Duodenal mucosa (tissue), 2 donors: ENCODE measurements around the gene ADAMTS17.
A peak's percentile ranks its signal among the peaks of the same experiment; 100 is the strongest.

Experiments used
- H3K27ac ChIP-seq: one replicate; pipeline ENCODE4 v1.7.0; 2013; ENCODE audit warnings: low read depth, low read length
- H3K27me3 ChIP-seq, 2 donors: one replicate each; pipeline ENCODE4 v1.7.0; 2013; ENCODE audit warnings: low read length in 2 of 2, control low read depth in 1 of 2; ENCODE audit not compliant: insufficient read depth in 2 of 2, control insufficient read depth in 1 of 2
- H3K36me3 ChIP-seq, 2 donors: one replicate each; pipeline ENCODE4 v1.7.0; 2013; ENCODE audit warnings: low read length in 2 of 2, control low read depth in 1 of 2; ENCODE audit not compliant: insufficient read depth in 2 of 2, control insufficient read depth in 1 of 2
- H3K4me1 ChIP-seq, 2 donors: one replicate each; pipeline ENCODE4 v1.7.0; 2013; ENCODE audit warnings: low read length in 2 of 2, control low read depth in 1 of 2; ENCODE audit not compliant: insufficient read depth in 2 of 2, control insufficient read depth in 1 of 2
- H3K4me3 ChIP-seq, 2 donors: one replicate each; pipeline ENCODE4 v1.7.0; 2013; ENCODE audit warnings: low read length in 2 of 2, low read depth in 1 of 2
- H3K9ac ChIP-seq, 2 donors: one replicate each; pipeline ENCODE4 v1.7.0; 2013; ENCODE audit warnings: low read length in 2 of 2, low read depth in 1 of 2
- H3K9me3 ChIP-seq, 2 donors: one replicate each; pipeline ENCODE4 v1.7.0; 2013; ENCODE audit warnings: low read length in 2 of 2, control low read depth in 1 of 2; ENCODE audit not compliant: control insufficient read depth in 1 of 2

ADAMTS17 gene

DNA sequence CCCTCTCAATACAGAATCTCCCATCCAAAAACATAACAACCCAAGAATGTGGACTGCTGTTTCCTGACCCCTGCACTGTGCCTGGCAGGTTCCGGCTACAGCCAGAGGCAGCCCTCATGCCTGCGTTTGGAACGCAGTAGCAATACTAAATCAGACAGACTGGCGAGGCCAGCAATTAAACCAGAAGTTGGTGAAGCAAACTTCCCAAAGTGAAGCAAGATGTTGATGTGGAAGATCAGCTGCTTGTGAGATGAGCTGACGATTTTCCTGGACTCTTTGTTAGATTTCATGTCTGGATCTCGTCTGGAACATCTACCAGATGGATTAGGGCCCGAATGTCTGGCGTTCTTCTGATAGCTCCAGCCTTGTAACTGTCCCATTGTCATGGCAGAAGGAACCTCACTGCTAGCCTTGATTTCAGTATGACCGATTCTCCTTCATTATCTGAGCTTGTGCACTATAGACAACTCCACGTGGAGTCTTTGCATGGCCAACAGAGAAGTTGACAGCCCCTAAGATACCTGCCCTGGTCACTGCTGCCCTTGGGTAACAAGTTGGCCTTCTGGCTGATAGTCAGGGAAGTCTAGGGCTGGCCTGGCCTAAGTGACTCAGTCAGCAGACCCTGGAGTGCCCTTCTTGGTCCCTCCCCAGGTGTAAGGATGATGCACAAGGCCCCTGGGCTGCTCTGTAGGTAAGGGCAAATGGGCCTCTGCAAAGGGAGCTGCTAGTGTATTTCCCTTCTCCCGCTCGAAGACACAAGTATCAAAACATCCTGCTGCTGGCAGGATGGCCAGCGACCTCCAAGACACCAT, 126.5 kb downstream of the ADAMTS17 start:
- H3K9me3 ChIP-seq: no peaks in the 10 kb centered on the region
- no peak overlapping the region for H3K27ac ChIP-seq
- peaks cover 15 to 21% of the 10 kb centered on the region in 2 donors for H3K4me1 ChIP-seq
- no peak overlapping the region for H3K9ac ChIP-seq
- no peaks in the 10 kb centered on the region for H3K27me3 ChIP-seq
- no peak overlapping the region for H3K4me3 ChIP-seq
- no peaks in the 10 kb centered on the region for H3K36me3 ChIP-seq

DNA sequence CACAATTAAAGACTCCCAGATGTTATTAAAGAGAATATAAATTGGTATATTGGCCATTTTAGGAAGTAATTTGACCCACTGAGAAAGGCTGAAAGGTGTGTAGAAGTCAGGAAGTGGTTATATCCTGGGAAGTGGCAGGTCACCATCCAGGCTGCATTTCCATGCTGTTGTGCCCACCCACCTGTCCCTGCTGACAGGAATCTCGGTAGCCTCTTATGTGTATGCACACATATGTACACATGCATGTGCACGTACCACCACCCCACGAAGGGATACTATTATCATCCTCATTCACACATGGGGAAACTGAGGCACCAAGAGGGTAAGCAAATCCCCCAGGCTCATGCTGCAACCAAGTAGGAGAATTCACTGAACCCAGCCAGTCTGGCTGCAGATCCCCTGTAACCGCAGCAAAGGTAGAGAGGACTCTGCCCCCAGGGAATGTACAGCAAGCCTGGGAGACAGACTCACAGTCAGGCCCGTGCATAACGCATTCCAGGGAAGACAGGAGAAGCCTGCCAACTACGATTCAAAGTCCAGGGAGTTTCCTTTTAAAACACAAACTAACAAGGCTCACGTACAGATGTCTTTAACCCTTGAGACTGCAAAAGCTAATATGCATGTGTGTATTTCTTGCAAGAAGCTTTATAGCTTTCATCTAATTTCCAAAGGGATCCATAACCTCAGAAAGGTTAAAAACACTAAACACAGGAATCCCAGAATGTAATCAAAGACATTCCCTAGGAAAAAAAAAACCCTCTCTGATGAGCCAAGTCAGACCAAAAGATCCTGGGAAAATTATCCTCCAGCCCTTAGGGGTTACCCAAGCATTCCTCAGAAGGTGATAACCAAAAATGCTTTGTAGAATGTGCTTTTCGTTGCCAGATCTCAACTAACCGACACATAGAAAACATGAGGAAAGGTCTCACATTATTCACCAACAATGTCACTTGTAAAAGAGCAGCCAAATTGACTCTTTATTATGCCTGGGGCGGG, 129.6 kb downstream of the ADAMTS17 start:
- H3K36me3 ChIP-seq: no peaks in the 10 kb centered on the region
- no peak overlapping the region for H3K27ac ChIP-seq
- H3K9ac ChIP-seq: no peak overlapping the region
- peaks cover 15 to 21% of the 10 kb centered on the region in 2 donors for H3K4me1 ChIP-seq
- H3K27me3 ChIP-seq: no peaks in the 10 kb centered on the region
- H3K4me3 ChIP-seq: peak overlapping the region; percentile 21 to 44
- no peaks in the 10 kb centered on the region for H3K9me3 ChIP-seq

DNA sequence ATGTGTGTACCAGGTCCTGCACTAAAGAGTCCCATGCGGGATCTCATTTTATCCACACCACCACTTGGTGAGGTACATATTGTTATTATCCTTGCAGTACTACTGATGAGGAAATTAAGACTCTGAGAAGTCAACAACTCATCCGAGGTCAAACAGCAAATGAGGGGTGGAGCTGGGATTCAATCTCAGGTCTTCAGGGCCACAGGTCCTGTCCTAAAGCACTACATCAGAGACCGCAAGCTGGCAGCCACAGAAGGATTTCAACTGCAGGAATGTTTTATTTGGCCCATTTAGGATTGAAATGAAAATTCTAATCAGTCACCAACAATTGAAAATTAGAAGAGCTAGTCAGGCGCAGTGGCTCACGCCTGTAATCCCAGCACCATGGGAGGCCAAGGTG, 131.4 kb downstream of the ADAMTS17 start:
- H3K27ac ChIP-seq: no peak overlapping the region

DNA sequence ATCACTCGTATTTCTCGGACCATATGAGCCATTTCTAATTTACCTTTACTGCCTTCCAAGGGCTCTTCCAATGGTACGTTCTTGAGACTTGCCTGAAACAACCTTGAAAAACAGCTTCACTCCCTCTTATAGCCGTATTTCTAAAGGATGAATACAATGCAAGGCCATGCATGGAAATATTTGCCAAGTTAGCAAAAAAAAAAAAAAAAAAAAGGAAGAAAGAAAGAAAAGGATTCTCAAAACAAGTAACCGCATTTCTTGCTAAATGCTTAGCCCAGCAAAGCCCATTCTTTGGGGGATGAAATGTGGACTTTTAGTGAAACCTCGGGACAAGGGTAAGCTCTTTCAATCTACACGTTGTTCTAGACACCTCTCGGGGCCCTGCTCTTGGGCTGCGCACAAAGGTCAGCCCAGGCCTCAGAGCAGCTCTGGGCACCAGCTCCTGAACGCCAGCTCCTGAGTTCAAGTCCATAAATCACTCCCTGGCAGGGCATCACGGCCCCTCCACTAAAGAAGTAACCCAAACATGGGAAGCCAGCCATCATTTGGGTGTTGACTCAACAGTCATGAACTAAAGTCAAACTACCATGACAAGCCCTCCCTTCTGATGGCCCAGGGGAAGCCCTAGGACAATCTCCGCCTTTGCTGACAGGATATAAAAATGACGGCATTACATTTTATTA, 132.7 kb downstream of the ADAMTS17 start:
- Histone ChIP-seq H3K9me3 (no peaks in the 10 kb centered on the region), H3K9ac (no peak overlapping the region), H3K27me3 (no peaks in the 10 kb centered on the region), H3K36me3 (no peaks in the 10 kb centered on the region), H3K4me3 (no peak overlapping the region), H3K27ac (no peak overlapping the region), H3K4me1 (peaks cover 20% of the 10 kb centered on the region in 2 donors)

More for the DNA sequence above, 131.4 kb downstream of the ADAMTS17 start:
- H3K4me1 ChIP-seq: peaks cover 20% of the 10 kb centered on the region in 2 donors
- no peak overlapping the region for H3K4me3 ChIP-seq
- H3K27me3 ChIP-seq: no peaks in the 10 kb centered on the region
- H3K36me3 ChIP-seq: no peaks in the 10 kb centered on the region
- H3K9me3 ChIP-seq: no peaks in the 10 kb centered on the region
- no peak overlapping the region for H3K9ac ChIP-seq

DNA sequence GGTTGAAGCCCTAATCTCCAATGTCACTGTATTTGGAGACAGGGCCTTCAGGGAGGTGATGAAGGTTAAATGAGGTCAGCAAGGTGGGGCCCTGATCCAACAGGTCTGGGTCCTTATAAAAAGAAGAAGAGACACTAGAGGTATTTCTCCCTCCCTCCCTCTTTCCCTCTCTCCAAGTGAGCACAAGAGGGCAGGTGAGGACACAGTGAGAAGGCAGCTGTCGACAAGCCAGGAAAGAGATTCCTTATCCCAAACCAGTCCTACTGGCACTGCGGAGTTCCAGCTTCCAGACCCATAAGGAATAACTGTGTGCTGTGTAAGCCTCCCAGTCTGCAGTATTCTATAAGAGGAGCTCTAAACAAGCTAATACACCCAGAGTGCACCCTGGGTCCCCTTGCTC, 134.7 kb downstream of the ADAMTS17 start:
- peaks cover 18 to 20% of the 10 kb centered on the region in 2 donors for H3K4me1 ChIP-seq
- H3K27ac ChIP-seq: no peak overlapping the region
- H3K4me3 ChIP-seq: no peak overlapping the region
- no peaks in the 10 kb centered on the region for H3K27me3 ChIP-seq
- no peaks in the 10 kb centered on the region for H3K36me3 ChIP-seq
- no peak overlapping the region for H3K9ac ChIP-seq
- no peaks in the 10 kb centered on the region for H3K9me3 ChIP-seq

DNA sequence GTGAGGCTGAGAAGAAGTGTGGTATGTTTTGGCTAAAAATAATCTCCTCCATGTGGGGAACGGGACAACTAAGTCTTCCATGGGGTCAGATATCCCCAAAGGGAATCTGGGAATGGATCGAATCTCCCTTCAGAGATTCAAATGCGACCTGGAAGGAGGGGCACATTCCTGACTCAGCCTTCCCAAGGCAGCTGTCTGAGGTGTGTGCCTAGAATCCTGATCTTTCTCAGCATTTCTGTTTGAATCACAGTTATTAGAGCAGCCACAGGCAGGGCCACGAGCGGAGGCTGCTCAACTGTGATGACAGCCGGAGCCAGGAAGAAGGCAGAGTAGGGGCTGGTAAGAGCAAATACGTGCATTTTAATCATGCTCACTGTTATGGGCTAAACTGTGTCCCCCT, 135.1 kb downstream of the ADAMTS17 start:
- peaks cover 18 to 20% of the 10 kb centered on the region in 2 donors for H3K4me1 ChIP-seq
- no peak overlapping the region for H3K4me3 ChIP-seq

DNA sequence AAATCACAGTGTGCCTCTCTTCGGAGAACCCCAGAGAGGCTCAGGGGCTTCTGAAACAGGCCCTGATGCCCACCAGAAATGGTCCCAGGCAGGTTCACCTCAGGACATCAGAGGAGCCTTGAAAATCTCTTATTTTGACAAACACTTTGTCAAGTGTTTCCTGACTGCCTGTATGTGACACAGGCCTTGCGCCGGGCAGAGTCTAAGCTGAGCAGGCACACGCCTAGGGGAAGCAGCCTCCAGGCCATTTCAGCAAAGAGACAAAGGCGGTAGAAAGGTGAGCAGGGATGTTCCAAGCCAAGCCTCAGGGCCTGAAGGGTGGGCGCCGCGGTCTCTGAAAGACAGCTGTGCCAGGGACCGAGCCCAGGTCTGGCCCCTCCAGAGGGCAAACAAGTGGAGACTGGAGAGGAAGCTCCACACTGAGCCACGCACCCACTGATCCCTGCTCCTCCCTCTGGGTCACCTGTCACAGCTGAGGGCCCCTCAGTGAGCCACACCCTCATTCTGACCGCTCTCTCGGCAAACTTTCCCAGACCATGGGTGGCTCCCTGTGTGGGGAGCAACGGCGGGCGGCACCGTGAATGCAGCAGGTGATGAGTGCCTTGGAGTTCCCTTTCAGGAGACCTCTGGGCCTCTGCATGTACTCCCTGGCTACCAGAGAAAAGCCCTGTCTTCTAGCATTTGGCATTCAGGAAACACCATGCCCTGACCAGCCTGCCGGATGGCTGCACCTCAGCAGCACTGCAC, 136.1 kb downstream of the ADAMTS17 start:
- Histone ChIP-seq H3K4me1 (peaks cover 17 to 20% of the 10 kb centered on the region in 2 donors), H3K9ac (no peak overlapping the region), H3K4me3 (no peak overlapping the region), H3K9me3 (no peaks in the 10 kb centered on the region), H3K27me3 (no peaks in the 10 kb centered on the region), H3K27ac (no peak overlapping the region), H3K36me3 (no peaks in the 10 kb centered on the region)

More for the DNA sequence above, 135.1 kb downstream of the ADAMTS17 start:
- Histone ChIP-seq H3K9me3 (no peaks in the 10 kb centered on the region), H3K9ac (no peak overlapping the region), H3K27ac (no peak overlapping the region), H3K36me3 (no peaks in the 10 kb centered on the region), H3K27me3 (no peaks in the 10 kb centered on the region)

DNA sequence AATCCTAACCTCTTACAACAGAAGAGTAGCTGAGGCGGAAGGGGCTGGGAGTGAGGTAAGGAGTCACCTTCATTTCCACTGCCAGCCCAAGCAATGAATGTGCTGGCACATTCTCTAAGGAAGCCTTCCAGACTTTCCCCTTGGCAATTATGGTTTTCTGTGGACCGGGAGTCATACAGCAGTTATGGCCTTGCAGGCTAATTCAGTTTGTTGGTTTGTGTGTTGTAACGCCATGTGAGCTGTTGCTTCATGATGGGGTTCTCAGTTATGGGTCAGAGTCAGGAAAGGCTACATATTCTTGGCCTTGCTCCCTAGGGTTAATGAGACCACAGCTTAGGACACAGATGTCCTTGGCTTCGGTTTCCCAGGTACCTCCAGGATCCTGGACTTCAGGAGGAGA, 137.0 kb downstream of the ADAMTS17 start:
- Histone ChIP-seq H3K4me1 (peaks cover 18 to 24% of the 10 kb centered on the region in 2 donors), H3K27me3 (no peaks in the 10 kb centered on the region), H3K9me3 (no peaks in the 10 kb centered on the region), H3K36me3 (no peaks in the 10 kb centered on the region), H3K9ac (no peak overlapping the region), H3K27ac (no peak overlapping the region), H3K4me3 (no peak overlapping the region)

DNA sequence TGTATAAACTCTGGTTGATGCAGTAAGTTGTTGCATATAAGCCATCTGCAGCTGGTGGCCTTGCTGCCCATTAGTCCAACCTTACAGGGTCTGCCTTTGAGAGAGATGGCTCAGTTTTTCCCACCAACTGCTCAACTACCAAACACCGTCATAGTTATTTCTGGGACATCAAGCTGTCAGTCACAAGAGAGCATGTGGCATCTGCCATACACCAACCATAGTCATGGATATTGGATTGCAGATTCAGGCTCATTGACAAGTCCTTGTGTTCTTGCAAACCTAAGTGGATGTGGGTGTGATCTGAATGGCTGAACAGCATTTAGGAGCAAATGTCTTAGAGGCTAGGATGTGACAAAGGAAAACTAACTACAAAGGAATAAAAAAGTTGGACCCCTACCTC, 137.6 kb downstream of the ADAMTS17 start:
- Histone ChIP-seq H3K4me1 (peaks cover 18 to 24% of the 10 kb centered on the region in 2 donors), H3K9me3 (no peaks in the 10 kb centered on the region), H3K36me3 (no peaks in the 10 kb centered on the region), H3K9ac (no peak overlapping the region), H3K27ac (no peak overlapping the region), H3K27me3 (no peaks in the 10 kb centered on the region), H3K4me3 (no peak overlapping the region)
